Panc1 (cell line): ENCODE results near the gene ZNF718. TPM values are rescaled to one million over a fixed set of nuclear protein-coding genes. Genes with fewer than 3 reads are reported as not detected.

ENCODE experiments used
- ATAC-seq: fragments of 200-7000 bp; cut with Tn5 transposase; 2 replicates; pipeline ENCODE4 v1.9.1; 2020; ENCODE audit warnings: mild to moderate bottlenecking, moderate library complexity
- BruUV-seq: library from RNA; stranded (reverse); fragments of 400-500 nt; replicated peaks from 2 replicates; lab custom pipeline; 2021; lab: Mats Ljungman, UMichigan
- CTCF ChIA-PET: fragments of 300-600 bp; sonication (Branson Sonifier 250); formaldehyde crosslinking; loops from one replicate; lab custom pipeline; 2022; ENCODE audit warnings: antibody characterized with exemption; lab: Charles Lee
- POLR2A ChIA-PET: fragments of 300-600 bp; sonication (Branson Sonifier 250); formaldehyde crosslinking; loops from one replicate; lab custom pipeline; 2022; ENCODE audit warnings: antibody characterized with exemption; lab: Charles Lee
- DNase-seq: peaks from one replicate; pipeline ENCODE4 v3.0.0-alpha.2; 2010; ENCODE audit warnings: low read depth, low spot score
- H3K27ac ChIP-seq: 2 replicates; pipeline ENCODE4 v1.5.1; 2011; ENCODE audit warnings: mild to moderate bottlenecking, low read length, inconsistent platforms
- H3K27me3 ChIP-seq: fragments of 200-500 bp; sonication (Bioruptor generic); 2 replicates; pipeline ENCODE4 v1.6.0; 2014; ENCODE audit warnings: low read length, inconsistent platforms; ENCODE audit not compliant: control insufficient read depth, insufficient read depth
- H3K36me3 ChIP-seq: fragments of 200-500 bp; sonication (Bioruptor generic); 2 replicates; pipeline ENCODE4 v1.5.1; 2014; ENCODE audit warnings: inconsistent platforms, mild to moderate bottlenecking, low read length, moderate library complexity; ENCODE audit not compliant: control insufficient read depth, insufficient read depth
- H3K4me1 ChIP-seq: 2 replicates; pipeline ENCODE4 v1.5.1; 2011; ENCODE audit warnings: inconsistent platforms, mild to moderate bottlenecking, low read length, moderate library complexity; ENCODE audit not compliant: control insufficient read depth, insufficient read depth
- H3K4me3 ChIP-seq, 2 experiments: 2 replicates each; pipeline ENCODE4 v1.5.1; 2011 to 2012; ENCODE audit warnings: low read depth in 2 of 2, low read length in 2 of 2, mild to moderate bottlenecking in 2 of 2, inconsistent platforms in 1 of 2, moderate library complexity in 1 of 2
- H3K9me3 ChIP-seq: fragments of 200-500 bp; sonication (Bioruptor generic); 2 replicates; pipeline ENCODE4 v1.5.1; 2014; ENCODE audit warnings: low read depth, mild to moderate bottlenecking, inconsistent platforms, low read length, moderate library complexity; ENCODE audit not compliant: control insufficient read depth, insufficient read depth
- POLR2AphosphoS5 ChIP-seq: IDR thresholded peaks from 2 replicates; pipeline ENCODE4 v1.6.1; 2012; ENCODE audit warnings: mild to moderate bottlenecking, low read depth, low read length, moderate library complexity
- REST ChIP-seq, 2 experiments: IDR thresholded peaks; 2 replicates each; pipeline ENCODE4 v1.6.1; 2011 to 2012; ENCODE audit warnings: low read depth in 2 of 2, control low read depth in 1 of 2, low read length in 1 of 2, mild to moderate bottlenecking in 1 of 2, moderate library complexity in 1 of 2; ENCODE audit not compliant: insufficient read depth in 1 of 2
- SIN3A ChIP-seq: IDR thresholded peaks from 2 replicates; pipeline ENCODE4 v1.6.1; 2012; ENCODE audit warnings: low read depth, mild to moderate bottlenecking, low read length, moderate library complexity, borderline replicate concordance; ENCODE audit not compliant: insufficient read depth
- TCF7L2 ChIP-seq: IDR thresholded peaks from 2 replicates; pipeline ENCODE4 v1.6.1; 2011; ENCODE audit warnings: mild to moderate bottlenecking, low read depth, low read length, inconsistent platforms
- in situ Hi-C: cut with HindIII; loops from 2 replicates; pipeline ENCODE4 v1.10.0; 2016; ENCODE audit warnings: low sequenced_read_pairs, low pct_unique_long_range_greater_than_20kb
- intact Hi-C: fragments of 100-400 bp; cut with micrococcal nuclease; formaldehyde crosslinking; loops from one replicate; pipeline ENCODE4 v1.10.0; 2022; ENCODE audit not compliant: unreplicated experiment
- total RNA-seq: library from RNA; stranded (reverse); gene quantifications from one replicate; pipeline ENCODE4 v1.2.1, GENCODE V29; 2021; ENCODE audit not compliant: unreplicated experiment
- TF ChIP-seq, protein P1 (sequence below): fragments of 450-650 bp; IDR thresholded peaks from 2 replicates; pipeline ENCODE4 v1.5.1; 2017; ENCODE audit warnings: mild to moderate bottlenecking

The ZNF718 gene
- total RNA-seq, 1 experiment from 2014 or later: 3.6 TPM

DNA sequence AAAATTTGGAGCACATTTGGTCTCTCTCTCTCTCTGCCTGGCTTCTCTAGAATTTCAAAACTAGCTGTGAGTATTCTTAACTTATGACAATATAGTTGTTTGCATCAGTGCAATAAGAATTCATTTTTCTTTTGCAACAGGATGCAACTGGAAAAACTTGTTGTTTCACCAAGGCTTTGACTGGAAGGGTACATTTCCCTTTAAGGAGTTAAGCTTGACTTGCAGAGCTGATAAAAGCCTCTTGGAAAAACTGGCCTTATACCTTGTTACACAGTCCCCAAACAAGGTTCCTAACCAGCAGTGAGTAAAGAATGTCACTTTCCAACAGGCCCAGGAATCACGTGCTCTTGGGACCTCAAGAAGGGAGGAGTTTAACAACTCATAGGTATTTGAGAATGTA is 25.9 kb upstream of the ZNF718 start:
- peaks cover 19% of the 10 kb centered on the region; the same call in 1 of the 2 replicates for H3K9me3 ChIP-seq
- intact Hi-C loops: no loop called here
- H3K27me3 ChIP-seq: no peaks in the 10 kb centered on the region
- BruUV-seq: no TSS peak
- no peak for ATAC-seq
- H3K36me3 ChIP-seq: no peaks in the 10 kb centered on the region
- in situ Hi-C loops: no loop called here
- POLR2A ChIA-PET: no interaction called here
- H3K4me1 ChIP-seq: no peaks in the 10 kb centered on the region
- H3K27ac ChIP-seq: no peak overlapping the region
- CTCF ChIA-PET: no interaction called here
- DNase-seq: no peak
- H3K4me3 ChIP-seq: no peak overlapping the region
- TF ChIP-seq SIN3A: no peak
- TF ChIP-seq, protein P1, sequence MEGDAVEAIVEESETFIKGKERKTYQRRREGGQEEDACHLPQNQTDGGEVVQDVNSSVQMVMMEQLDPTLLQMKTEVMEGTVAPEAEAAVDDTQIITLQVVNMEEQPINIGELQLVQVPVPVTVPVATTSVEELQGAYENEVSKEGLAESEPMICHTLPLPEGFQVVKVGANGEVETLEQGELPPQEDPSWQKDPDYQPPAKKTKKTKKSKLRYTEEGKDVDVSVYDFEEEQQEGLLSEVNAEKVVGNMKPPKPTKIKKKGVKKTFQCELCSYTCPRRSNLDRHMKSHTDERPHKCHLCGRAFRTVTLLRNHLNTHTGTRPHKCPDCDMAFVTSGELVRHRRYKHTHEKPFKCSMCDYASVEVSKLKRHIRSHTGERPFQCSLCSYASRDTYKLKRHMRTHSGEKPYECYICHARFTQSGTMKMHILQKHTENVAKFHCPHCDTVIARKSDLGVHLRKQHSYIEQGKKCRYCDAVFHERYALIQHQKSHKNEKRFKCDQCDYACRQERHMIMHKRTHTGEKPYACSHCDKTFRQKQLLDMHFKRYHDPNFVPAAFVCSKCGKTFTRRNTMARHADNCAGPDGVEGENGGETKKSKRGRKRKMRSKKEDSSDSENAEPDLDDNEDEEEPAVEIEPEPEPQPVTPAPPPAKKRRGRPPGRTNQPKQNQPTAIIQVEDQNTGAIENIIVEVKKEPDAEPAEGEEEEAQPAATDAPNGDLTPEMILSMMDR: no peak
- TF ChIP-seq TCF7L2: no peak
- no peak for TF ChIP-seq REST (IDR thresholded peaks at IDR 0.05; ENCODE audit: insufficient read depth in 1 of 2, low read depth in 2 of 2, low read length in 1 of 2)
- TF ChIP-seq POLR2AphosphoS5: no peak

DNA sequence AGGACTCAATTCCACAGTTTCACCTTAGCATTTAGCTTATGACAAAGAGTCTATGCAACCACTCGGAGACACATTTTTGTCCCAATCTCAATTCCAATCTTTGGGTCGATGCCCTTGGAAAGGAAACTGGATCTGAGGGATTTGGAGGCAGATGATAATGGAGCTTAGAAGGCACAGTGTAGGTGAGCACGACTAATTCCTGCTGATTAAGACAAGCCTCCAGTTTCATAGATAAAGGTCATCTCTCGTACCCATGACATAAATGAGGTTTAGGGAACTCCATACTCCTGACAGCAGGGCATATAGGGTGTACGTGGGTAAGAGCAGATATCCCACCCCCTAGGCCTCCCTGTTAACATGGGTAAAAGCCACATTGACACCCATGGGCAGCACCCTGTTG is 24.4 kb upstream of the ZNF718 start:
- H3K4me1 ChIP-seq: no peaks in the 10 kb centered on the region
- ATAC-seq (no peak), DNase-seq (no peak)
- no peak for TF ChIP-seq REST (IDR thresholded peaks at IDR 0.05; ENCODE audit: insufficient read depth in 1 of 2, low read depth in 2 of 2, low read length in 1 of 2)
- no peak overlapping the region for H3K27ac ChIP-seq
- POLR2A ChIA-PET: no interaction called here
- in situ Hi-C loops: no loop called here
- CTCF ChIA-PET: no interaction called here
- intact Hi-C loops: no loop called here
- no peaks in the 10 kb centered on the region for H3K36me3 ChIP-seq
- H3K27me3 ChIP-seq: no peaks in the 10 kb centered on the region
- H3K4me3 ChIP-seq: no peak overlapping the region
- no TSS peak for BruUV-seq
- H3K9me3 ChIP-seq: peaks cover 15% of the 10 kb centered on the region; the same call in 1 of the 2 replicates
